GM21381 (cell line): ENCODE data around the gene CXorf65.
A peak's percentile ranks its signal among the peaks of the same experiment; 100 is the strongest.

ENCODE experiments used
- ATAC-seq: cut with Tn5 transposase; IDR thresholded peaks from one replicate; pipeline ENCODE4 v1.9.1; 2021; ENCODE audit warnings: mild to moderate bottlenecking, moderate library complexity; ENCODE audit not compliant: unreplicated experiment

CXorf65 gene

DNA sequence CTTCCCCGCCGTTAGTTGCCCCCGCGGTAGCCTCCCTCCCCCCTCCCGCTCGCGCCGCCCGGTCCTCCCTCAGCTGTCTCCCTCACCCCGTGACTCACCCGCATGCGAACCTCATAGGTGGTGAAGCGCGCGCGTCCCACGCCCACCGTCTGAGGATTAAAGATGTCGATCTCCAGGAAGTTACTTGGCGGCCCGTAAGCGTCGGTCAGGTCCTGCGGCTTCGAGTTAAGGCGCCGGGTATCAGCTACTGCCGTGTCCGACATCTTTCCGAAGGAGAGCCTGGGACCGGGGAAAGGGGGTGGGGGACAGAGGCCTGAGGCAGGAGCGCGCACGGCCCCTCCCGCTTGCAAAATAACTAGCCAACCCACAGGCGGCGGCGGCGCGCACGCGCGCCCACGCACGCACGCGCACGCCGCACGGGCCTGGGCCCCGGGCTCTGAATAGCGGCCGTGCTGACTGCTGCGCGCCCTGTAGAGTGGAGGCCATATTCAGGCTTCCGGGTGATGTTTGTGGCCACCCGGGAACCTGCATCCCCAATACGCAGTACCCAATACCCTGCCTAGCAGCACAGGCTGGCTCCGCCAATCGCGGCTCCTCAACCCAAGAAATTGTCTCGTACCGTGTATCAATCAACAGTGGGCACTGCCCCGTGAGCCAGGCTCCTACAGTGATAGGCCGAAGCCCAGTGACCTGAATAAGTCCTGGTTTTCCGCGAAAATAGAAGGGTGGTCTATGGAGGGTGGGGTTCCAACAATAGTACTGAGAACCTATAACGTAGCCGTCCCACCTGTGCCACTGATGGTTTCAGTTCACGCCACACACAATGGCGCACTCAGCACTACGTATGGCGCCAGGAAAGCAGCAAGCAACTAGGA lies 38.3 kb downstream of the CXorf65 start, which contains the start of gene SNX12:
SNX12 (minus strand) TSS at position 291 of the 875 bp plus-strand sequence; CDS start at position 263, 28 bp downstream.
- peak; percentile 96 for ATAC-seq

DNA sequence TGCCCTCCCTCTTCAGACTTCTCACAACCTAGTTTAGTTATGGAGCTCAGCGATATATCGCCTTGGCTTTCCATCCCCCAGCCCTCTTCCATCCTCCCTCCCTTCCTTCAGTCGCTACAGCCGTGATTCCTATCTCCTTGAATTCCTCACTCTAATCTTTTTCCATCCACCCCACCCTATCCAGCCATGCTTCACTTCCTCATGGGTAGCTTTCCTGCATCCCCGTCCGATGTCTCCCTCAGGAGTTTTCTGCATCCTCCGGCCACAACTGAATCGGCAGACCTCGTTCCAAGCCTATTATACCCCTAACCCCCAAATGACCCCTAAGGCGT lies 38.9 kb downstream of the CXorf65 start:
- ATAC-seq = no peak

DNA sequence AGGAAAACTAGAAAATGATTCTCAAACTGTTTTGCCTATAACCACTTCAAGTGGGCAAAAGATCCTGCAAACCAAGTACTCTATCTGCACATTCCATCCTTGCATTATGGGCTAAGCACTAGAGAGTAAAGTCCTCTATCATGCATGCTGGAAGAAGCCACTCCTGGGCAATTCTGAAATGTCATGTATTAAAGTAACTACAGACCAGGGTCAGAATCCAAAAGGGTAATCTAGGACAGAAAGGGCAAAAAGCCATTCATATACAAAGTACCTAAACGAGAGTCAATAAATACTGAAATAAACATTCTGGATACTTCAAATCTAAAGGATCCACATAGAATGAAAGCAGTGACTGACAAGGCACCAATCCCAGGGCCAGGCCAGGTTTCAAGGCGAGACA lies 39.5 kb downstream of the CXorf65 start:
- no peak for ATAC-seq

DNA sequence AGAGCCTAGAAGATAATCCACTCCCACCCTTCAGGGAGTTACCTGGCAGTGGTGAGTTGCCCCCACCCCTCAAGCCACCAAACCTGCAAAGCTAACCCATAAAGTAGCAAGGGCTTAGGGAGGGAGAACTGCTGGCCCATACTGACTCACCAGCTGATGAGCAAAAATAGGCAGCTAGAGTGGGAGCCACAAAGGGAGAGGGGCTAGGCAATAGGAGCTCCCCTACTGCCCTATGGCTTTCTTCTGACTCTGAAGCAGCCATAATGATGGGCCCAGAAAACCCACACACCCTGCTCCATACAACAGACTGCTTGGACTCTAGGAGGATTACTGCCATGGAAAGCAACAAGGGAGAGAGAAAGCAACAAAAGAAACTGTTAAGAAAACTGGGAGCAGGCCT lies 46.4 kb downstream of the CXorf65 start:
- ATAC-seq = no peak

DNA sequence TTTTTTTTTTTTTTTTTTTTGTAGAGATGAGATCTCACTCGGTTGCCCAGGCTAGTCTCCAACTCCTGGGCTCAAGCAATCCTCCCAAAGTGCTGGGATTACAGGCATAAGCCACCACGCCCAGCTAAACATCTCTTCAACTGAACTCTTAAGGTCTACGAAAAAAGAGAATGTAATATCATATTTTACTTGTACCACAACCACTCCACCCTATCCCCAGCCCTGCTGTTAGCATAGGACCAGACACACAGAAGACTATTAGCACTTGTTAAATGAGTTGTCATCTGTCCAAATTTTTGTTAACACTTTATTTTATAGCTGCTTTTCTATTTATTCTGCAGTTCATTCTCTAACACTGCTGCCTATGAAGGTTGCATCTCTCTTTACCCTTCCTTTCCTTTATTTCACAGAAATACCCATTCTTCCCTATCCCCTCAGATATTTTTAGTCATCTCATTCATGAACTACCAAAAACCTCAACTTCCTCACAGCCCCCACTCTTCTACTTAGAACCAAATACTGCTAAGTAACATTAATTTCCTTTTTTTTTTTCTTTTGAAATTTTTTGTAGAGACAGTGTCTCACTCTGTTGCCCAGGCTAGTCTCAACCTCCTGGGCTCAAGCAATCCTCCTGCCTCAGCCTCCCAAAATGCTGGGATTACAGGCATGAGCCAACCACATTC lies 48.6 kb downstream of the CXorf65 start:
- no peak for ATAC-seq

DNA sequence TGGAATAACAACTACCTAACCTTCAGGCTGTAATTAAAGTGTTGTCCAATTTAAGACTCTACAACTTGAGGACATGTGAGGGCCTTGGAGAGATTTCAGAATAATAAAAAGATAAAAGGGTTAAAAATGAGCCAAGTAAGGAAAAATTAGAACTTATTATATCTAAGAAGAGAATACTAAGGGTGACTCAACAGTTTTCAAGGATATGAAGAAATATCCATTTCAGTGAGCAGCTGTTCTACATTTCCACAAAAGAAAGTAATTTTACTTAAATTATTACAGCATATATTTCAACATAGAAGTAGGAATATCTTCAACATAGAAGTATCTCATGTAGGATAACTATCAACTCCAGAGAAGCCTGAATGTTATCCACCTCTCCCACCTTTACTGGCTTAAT lies 49.7 kb downstream of the CXorf65 start:
- ATAC-seq = no peak
